Astrocyte (in vitro differentiated cells and primary cell): ENCODE measurements around the gene MGMT.

Source experiments
- EZH2 ChIP-seq: IDR thresholded peaks from 2 replicates; pipeline ENCODE4 v1.6.1; 2012; ENCODE audit warnings: mild to moderate bottlenecking, low read length, inconsistent platforms; ENCODE audit not compliant: insufficient read depth
- TF ChIP-seq, protein P1 (sequence below): IDR thresholded peaks from 2 replicates; pipeline ENCODE4 v1.5.1; 2011; ENCODE audit warnings: low read depth, mild to moderate bottlenecking, inconsistent platforms, low read length, moderate library complexity; ENCODE audit not compliant: insufficient read depth

GRCh38 chr10:129793996-129794395 is 327.0 kb downstream of the MGMT start:
- TF ChIP-seq, protein P1, sequence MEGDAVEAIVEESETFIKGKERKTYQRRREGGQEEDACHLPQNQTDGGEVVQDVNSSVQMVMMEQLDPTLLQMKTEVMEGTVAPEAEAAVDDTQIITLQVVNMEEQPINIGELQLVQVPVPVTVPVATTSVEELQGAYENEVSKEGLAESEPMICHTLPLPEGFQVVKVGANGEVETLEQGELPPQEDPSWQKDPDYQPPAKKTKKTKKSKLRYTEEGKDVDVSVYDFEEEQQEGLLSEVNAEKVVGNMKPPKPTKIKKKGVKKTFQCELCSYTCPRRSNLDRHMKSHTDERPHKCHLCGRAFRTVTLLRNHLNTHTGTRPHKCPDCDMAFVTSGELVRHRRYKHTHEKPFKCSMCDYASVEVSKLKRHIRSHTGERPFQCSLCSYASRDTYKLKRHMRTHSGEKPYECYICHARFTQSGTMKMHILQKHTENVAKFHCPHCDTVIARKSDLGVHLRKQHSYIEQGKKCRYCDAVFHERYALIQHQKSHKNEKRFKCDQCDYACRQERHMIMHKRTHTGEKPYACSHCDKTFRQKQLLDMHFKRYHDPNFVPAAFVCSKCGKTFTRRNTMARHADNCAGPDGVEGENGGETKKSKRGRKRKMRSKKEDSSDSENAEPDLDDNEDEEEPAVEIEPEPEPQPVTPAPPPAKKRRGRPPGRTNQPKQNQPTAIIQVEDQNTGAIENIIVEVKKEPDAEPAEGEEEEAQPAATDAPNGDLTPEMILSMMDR: no peak
- no peak for TF ChIP-seq EZH2
